Measurements from ENCODE around the gene BACH1.

DNA sequence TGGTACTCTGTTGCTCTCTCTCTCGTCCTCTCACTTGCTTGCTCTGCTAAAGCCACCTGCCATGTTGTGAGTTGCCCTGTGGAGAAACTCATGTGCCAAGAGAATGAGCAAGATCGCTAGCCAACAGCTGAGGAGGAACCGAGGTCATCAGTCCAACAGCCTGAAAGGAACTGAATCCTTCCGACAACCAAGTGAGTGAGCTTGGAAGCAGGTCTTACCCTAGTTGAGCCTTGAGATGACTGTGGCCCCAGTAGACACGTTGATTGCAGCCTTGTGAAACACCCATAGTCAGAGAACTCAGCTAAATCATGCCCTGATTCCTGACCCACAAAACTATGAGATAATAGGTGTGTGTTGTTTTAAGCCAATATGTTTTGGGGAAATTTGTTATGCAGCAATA is 48.1 kb upstream of the BACH1 start:
- TF ChIP-seq POLR2A (IDR thresholded peaks at IDR 0.05) (no peak), POLR2AphosphoS5 (IDR thresholded peaks at IDR 0.05) (no peak)

Data from breast epithelium (tissue), 3 donors.